OCI-LY7 (cell line): ENCODE results near the gene CASP2. TPM values are rescaled to one million over a fixed set of nuclear protein-coding genes. Genes with fewer than 3 reads are reported as not detected.

Experiments
- BruUV-seq: library from RNA; stranded (reverse); fragments of 400-500 nt; replicated peaks from 2 replicates; lab custom pipeline; 2021; lab: Mats Ljungman, UMichigan
- CTCF ChIA-PET: fragments of 300-600 bp; sonication (Branson Sonifier 250); formaldehyde crosslinking; loops from one replicate; lab custom pipeline; 2022; ENCODE audit warnings: antibody characterized with exemption; ENCODE audit not compliant: unreplicated experiment; lab: Charles Lee
- POLR2A ChIA-PET: fragments of 300-600 bp; sonication (Branson Sonifier 250); formaldehyde crosslinking; loops from one replicate; lab custom pipeline; 2022; ENCODE audit warnings: antibody characterized with exemption; lab: Charles Lee
- DNase-seq: peaks from one replicate; pipeline ENCODE4 v3.0.0-alpha.2; 2015; ENCODE audit warnings: low spot score
- H2AFZ ChIP-seq: fragments of 200-600 bp; sonication (generic), shearing (Covaris generic); 2 replicates; pipeline ENCODE4 v1.6.1; 2014; ENCODE audit warnings: mild to moderate bottlenecking, antibody characterized with exemption, low read length, moderate library complexity
- H3K27ac ChIP-seq: fragments of 200-600 bp; sonication (generic); 2 replicates; pipeline ENCODE4 v1.5.1; 2014; ENCODE audit warnings: mixed run types, low read depth, mild to moderate bottlenecking, moderate library complexity, low read length, inconsistent platforms; ENCODE audit not compliant: poor library complexity, severe bottlenecking
- H3K36me3 ChIP-seq: fragments of 200-600 bp; sonication (generic); 2 replicates; pipeline ENCODE4 v1.6.1; 2014; ENCODE audit warnings: mild to moderate bottlenecking, antibody characterized with exemption, low read length, moderate library complexity, mixed read lengths; ENCODE audit not compliant: insufficient read depth
- H3K4me1 ChIP-seq: fragments of 200-600 bp; sonication (generic); 2 replicates; pipeline ENCODE4 v1.5.1; 2014; ENCODE audit warnings: mild to moderate bottlenecking, low read length; ENCODE audit not compliant: insufficient read depth, poor library complexity, severe bottlenecking
- H3K4me2 ChIP-seq: fragments of 200-600 bp; sonication (generic); 2 replicates; pipeline ENCODE4 v1.6.1; 2014; ENCODE audit warnings: mild to moderate bottlenecking, low read length
- H3K4me3 ChIP-seq: fragments of 200-600 bp; sonication (generic); 2 replicates; pipeline ENCODE4 v1.5.1; 2014; ENCODE audit warnings: mild to moderate bottlenecking, low read depth, low read length; ENCODE audit not compliant: poor library complexity, severe bottlenecking
- H3K79me2 ChIP-seq: fragments of 200-600 bp; sonication (generic); 2 replicates; pipeline ENCODE4 v1.6.1; 2016; ENCODE audit warnings: low read depth, mild to moderate bottlenecking, low read length, moderate library complexity, mixed read lengths; ENCODE audit not compliant: insufficient read depth
- H3K9me2 ChIP-seq: fragments of 200-600 bp; sonication (generic); 2 replicates; pipeline ENCODE4 v1.6.1; 2016; ENCODE audit warnings: mild to moderate bottlenecking, low read length, mixed read lengths; ENCODE audit not compliant: insufficient read depth
- H3K9me3 ChIP-seq: fragments of 200-600 bp; sonication (generic); 2 replicates; pipeline ENCODE4 v1.6.1; 2014; ENCODE audit warnings: mild to moderate bottlenecking, mixed run types, low read length, mixed read lengths
- H4K20me1 ChIP-seq: fragments of 200-600 bp; sonication (generic); 2 replicates; pipeline ENCODE4 v1.6.1; 2014; ENCODE audit warnings: mild to moderate bottlenecking, antibody characterized with exemption, low read length, moderate library complexity, mixed read lengths; ENCODE audit not compliant: insufficient read depth
- CTCF ChIP-seq: fragments of 200-600 bp; sonication (generic); conservative IDR thresholded peaks from 2 replicates; pipeline ENCODE4 v1.5.1; 2014; ENCODE audit warnings: mild to moderate bottlenecking, antibody characterized with exemption, low read length, moderate library complexity, mixed read lengths
- EZH2phosphoT487 ChIP-seq: fragments of 200-600 bp; sonication (generic); IDR thresholded peaks from 2 replicates; pipeline ENCODE4 v1.6.1; 2018; ENCODE audit warnings: low read depth, borderline replicate concordance, mild to moderate bottlenecking, mixed run types, antibody characterized with exemption, low read length, moderate library complexity, mixed read lengths
- intact Hi-C: fragments of 100-400 bp; cut with micrococcal nuclease; formaldehyde crosslinking; loops from one replicate; pipeline ENCODE4 v1.10.0; 2022; ENCODE audit not compliant: unreplicated experiment
- total RNA-seq, 2 experiments: library from RNA; depleted of rRNA in 1 of 2; stranded (reverse); fragments of >200 nt in 1 of 2; shearing (Covaris generic) in 1 of 2; gene quantifications; 2 replicates each; pipeline ENCODE4 v1.2.3, GENCODE V29; 2014 to 2022

Gene CASP2
- total RNA-seq, 2 experiments from 2014 or later, result 27.2 to 61.6 TPM

- no TSS peak for BruUV-seq
- POLR2A ChIA-PET, result interaction anchor here (0.7 kb wide), 1 partner anchor 73 kb away, joined by 3 read pairs; no protein-coding TSS in a partner anchor
- TF ChIP-seq CTCF, result no peak
- no peak for TF ChIP-seq EZH2phosphoT487
Measured at GRCh38 chr7:143243614-143244013, 44.5 kb upstream of the CASP2 start.

GRCh38 chr7:143244321-143244720, 43.8 kb upstream of the CASP2 start:
- ChIA-PET POLR2A (interaction anchor here (1.0 kb wide), 1 partner anchor 19 kb away, joined by 3 read pairs; the partner anchor contains the start of gene GSTK1), CTCF (no interaction called here)
- no peaks in the 10 kb centered on the region for H3K9me3 ChIP-seq
- no peaks in the 10 kb centered on the region for H3K4me1 ChIP-seq
- DNase-seq, result no peak
- H2AFZ ChIP-seq, result no peak overlapping the region
- intact Hi-C loops, result no loop called here
- no peaks in the 10 kb centered on the region for H3K9me2 ChIP-seq
- H4K20me1 ChIP-seq, result no peaks in the 10 kb centered on the region
- no peak overlapping the region for H3K27ac ChIP-seq
- H3K79me2 ChIP-seq, result no peaks in the 10 kb centered on the region
- no TSS peak for BruUV-seq
- H3K4me3 ChIP-seq, result no peak overlapping the region
- no peak overlapping the region for H3K4me2 ChIP-seq
- no peaks in the 10 kb centered on the region for H3K36me3 ChIP-seq
- no peak for TF ChIP-seq CTCF
- no peak for TF ChIP-seq EZH2phosphoT487

More at GRCh38 chr7:143243614-143244013, 44.5 kb upstream of the CASP2 start:
- no peaks in the 10 kb centered on the region for H3K79me2 ChIP-seq
- no peaks in the 10 kb centered on the region for H3K36me3 ChIP-seq
- no peaks in the 10 kb centered on the region for H4K20me1 ChIP-seq
- H3K4me2 ChIP-seq, result no peak overlapping the region
- intact Hi-C loops, result no loop called here
- no peaks in the 10 kb centered on the region for H3K4me1 ChIP-seq
- H3K27ac ChIP-seq, result no peak overlapping the region
- no peaks in the 10 kb centered on the region for H3K9me2 ChIP-seq
- CTCF ChIA-PET, result no interaction called here
- DNase-seq, result no peak
- no peak overlapping the region for H3K4me3 ChIP-seq
- H3K9me3 ChIP-seq, result no peaks in the 10 kb centered on the region
- H2AFZ ChIP-seq, result no peak overlapping the region

GRCh38 chr7:143245123-143245522, 43.0 kb upstream of the CASP2 start:
- no peak overlapping the region for H3K4me2 ChIP-seq
- no peaks in the 10 kb centered on the region for H3K79me2 ChIP-seq
- H2AFZ ChIP-seq, result no peak overlapping the region
- TF ChIP-seq CTCF (no peak), EZH2phosphoT487 (no peak)
- no peak for DNase-seq
- H3K4me1 ChIP-seq, result no peaks in the 10 kb centered on the region
- H3K9me2 ChIP-seq, result no peaks in the 10 kb centered on the region
- H3K36me3 ChIP-seq, result no peaks in the 10 kb centered on the region
- no peak overlapping the region for H3K4me3 ChIP-seq
- ChIA-PET CTCF (no interaction called here), POLR2A (interaction anchor here (1.0 kb wide), 1 partner anchor 18 kb away, joined by 3 read pairs; the partner anchor contains the start of gene GSTK1)
- BruUV-seq, result no TSS peak
- intact Hi-C loops, result no loop called here
- H3K27ac ChIP-seq, result no peak overlapping the region
- no peaks in the 10 kb centered on the region for H4K20me1 ChIP-seq
- no peaks in the 10 kb centered on the region for H3K9me3 ChIP-seq
